GM12891 (cell line): Measurements from ENCODE around the gene IDH1.

Experiments
- PAX5 ChIP-seq: IDR thresholded peaks from 2 replicates; pipeline ENCODE4 v1.6.1; 2011; ENCODE audit warnings: low read length, moderate library complexity, mild to moderate bottlenecking; ENCODE audit not compliant: insufficient read depth, severe bottlenecking
- POLR2A ChIP-seq: IDR thresholded peaks from 2 replicates; pipeline ENCODE4 v1.6.1; 2011; ENCODE audit warnings: low read depth, low read length, control low read depth
- POLR2AphosphoS5 ChIP-seq: IDR thresholded peaks from 2 replicates; pipeline ENCODE4 v1.6.1; 2011; ENCODE audit warnings: low read depth, low read length, control low read depth
- POU2F2 ChIP-seq: IDR thresholded peaks from 2 replicates; pipeline ENCODE4 v1.6.1; 2011; ENCODE audit warnings: low read depth, mild to moderate bottlenecking, control low read depth, low read length, moderate library complexity
- SPI1 ChIP-seq: IDR thresholded peaks from 2 replicates; pipeline ENCODE4 v1.6.1; 2011; ENCODE audit warnings: low read depth, low read length, control low read depth
- TAF1 ChIP-seq: IDR thresholded peaks from 2 replicates; pipeline ENCODE4 v1.6.1; 2011; ENCODE audit warnings: low read depth, low read length, control low read depth

GRCh38 chr2:208300847-208301618 lies 46.2 kb upstream of the IDH1 start:
- TF ChIP-seq POLR2A: no peak
- no peak for TF ChIP-seq POLR2AphosphoS5
- no peak for TF ChIP-seq TAF1
- TF ChIP-seq SPI1: no peak
- no peak for TF ChIP-seq POU2F2
- TF ChIP-seq PAX5: no peak
